K562 (cell line): ENCODE results near the gene ALPP. TPM values are rescaled to one million over a fixed set of nuclear protein-coding genes. Genes with fewer than 3 reads are reported as not detected.

Experiments
- ATAC-seq: fragments of 200-7000 bp; cut with Tn5 transposase; 3 replicates; pipeline ENCODE4 v1.9.1; 2020; ENCODE audit warnings: moderate library complexity
- BruUV-seq: library from RNA; stranded (reverse); fragments of 400-500 nt; replicated peaks from 2 replicates; lab custom pipeline; 2021; lab: Mats Ljungman, UMichigan
- CTCF ChIA-PET: fragments of 300-600 bp; formaldehyde crosslinking; extraction: SDS; loops from one replicate; lab custom pipeline; 2021; ENCODE audit warnings: low intra/inter-chr PET ratio; lab: Yijun Ruan, JAX
- POLR2A ChIA-PET: fragments of 300-600, 350-650 bp; sonication (Branson Sonifier 250); formaldehyde crosslinking; extraction: SDS; loops from one replicate; lab custom pipeline; 2021; ENCODE audit warnings: antibody characterized with exemption, inconsistent platforms; lab: Yijun Ruan, JAX
- DNase-seq, 4 experiments: peaks; one replicate each; pipeline versions ENCODE4 v3.0.0 to v3.0.0-alpha.2; 2011 to 2018; ENCODE audit warnings: low spot score in 3 of 4, mixed read lengths in 3 of 4; ENCODE audit errors: extremely low read depth in 1 of 4
- FAIRE-seq: peaks from 2 replicates; lab custom pipeline; 2011; peaks lifted over from hg19 to GRCh38; lab: Jason Lieb, UNC
- H2AFZ ChIP-seq: 2 replicates; pipeline ENCODE4 v1.6.0; 2011; ENCODE audit warnings: low read depth, low read length, control low read depth, inconsistent platforms
- H3K27ac ChIP-seq: fragments of 200-600 bp; 3 replicates; pipeline ENCODE4 v1.8.0; 2011; ENCODE audit warnings: low read depth, mild to moderate bottlenecking, control low read depth, inconsistent platforms, low read length, moderate library complexity, mixed read lengths; ENCODE audit errors: extremely low read depth
- H3K27me3 ChIP-seq, 2 experiments: fragments of 300-600 bp in 1 of 2; 2 replicates in 1 of 2; 3 replicates in 1 of 2; pipeline versions ENCODE4 v1.6.0 to v1.8.0; 2011; ENCODE audit warnings: inconsistent platforms in 2 of 2, low read length in 2 of 2, mild to moderate bottlenecking in 1 of 2, mixed read lengths in 1 of 2, moderate library complexity in 1 of 2; ENCODE audit not compliant: control insufficient read depth in 2 of 2, insufficient read depth in 2 of 2
- H3K36me3 ChIP-seq: fragments of 300-600 bp; 3 replicates; pipeline ENCODE4 v1.8.0; 2011; ENCODE audit warnings: mild to moderate bottlenecking, low read length, inconsistent platforms; ENCODE audit not compliant: control insufficient read depth, insufficient read depth
- H3K4me1 ChIP-seq, 2 experiments: fragments of 200-600 bp in 1 of 2; replicated peaks in 1 of 2; 2 replicates in 1 of 2; 3 replicates in 1 of 2; pipeline versions ENCODE4 v1.5.1 to v1.8.0; 2011; ENCODE audit warnings: inconsistent platforms in 2 of 2, low read length in 2 of 2, mild to moderate bottlenecking in 1 of 2, mixed read lengths in 1 of 2, moderate library complexity in 1 of 2; ENCODE audit not compliant: control insufficient read depth in 2 of 2, insufficient read depth in 2 of 2
- H3K4me2 ChIP-seq: 2 replicates; pipeline ENCODE4 v1.6.1; 2011; ENCODE audit warnings: low read length, control low read depth, inconsistent platforms, mixed read lengths; ENCODE audit not compliant: insufficient read depth
- H3K4me3 ChIP-seq: fragments of 200-600 bp; sonication (generic), shearing (Covaris generic); 2 replicates; pipeline ENCODE4 v1.5.1; 2016; ENCODE audit warnings: control low read depth, inconsistent platforms
- H3K79me2 ChIP-seq: fragments of 200-600 bp; 3 replicates; pipeline ENCODE4 v1.8.0; 2011; ENCODE audit warnings: low read length, inconsistent platforms; ENCODE audit not compliant: control insufficient read depth, insufficient read depth
- H3K9ac ChIP-seq, 2 experiments: 2 replicates each; pipeline versions ENCODE4 v1.6.0 to v1.6.1; 2011; ENCODE audit warnings: low read depth in 2 of 2, low read length in 2 of 2, control low read depth in 1 of 2, inconsistent platforms in 1 of 2, mild to moderate bottlenecking in 1 of 2, mixed read lengths in 1 of 2; ENCODE audit not compliant: insufficient read depth in 1 of 2
- H3K9me1 ChIP-seq: one replicate; pipeline ENCODE4 v1.6.0; 2011; ENCODE audit warnings: inconsistent platforms, mild to moderate bottlenecking, low read length, moderate library complexity; ENCODE audit not compliant: control insufficient read depth, insufficient read depth
- H3K9me3 ChIP-seq: replicated peaks from 2 replicates; pipeline ENCODE4 v1.5.1; 2011; ENCODE audit warnings: low read depth, low read length, inconsistent platforms; ENCODE audit not compliant: control insufficient read depth, insufficient read depth
- H4K20me1 ChIP-seq: replicated peaks from 2 replicates; pipeline ENCODE4 v1.6.1; 2011; ENCODE audit warnings: low read length, inconsistent platforms, mixed read lengths; ENCODE audit not compliant: control insufficient read depth, insufficient read depth
- LARP7 ChIP-seq: fragments of 450-650 bp; IDR thresholded peaks from 2 replicates; pipeline ENCODE4 v1.6.1; 2016
- SPI1 ChIP-seq: IDR thresholded peaks from 2 replicates; pipeline ENCODE4 v1.6.1; 2011; ENCODE audit warnings: low read depth, low read length, control low read depth, borderline replicate concordance
- TBP ChIP-seq: optimal IDR thresholded peaks from 2 replicates; pipeline ENCODE3; 2011; ENCODE audit warnings: low read depth, low read length, improper control_type of control experiment
- ZMIZ1 ChIP-seq, 2 experiments: fragments of 150-350 bp in 1 of 2; IDR thresholded peaks; 2 replicates each; pipeline ENCODE4 v1.6.1; 2012 to 2016; ENCODE audit warnings: low read depth in 2 of 2, low read length in 2 of 2, mild to moderate bottlenecking in 1 of 2, moderate library complexity in 1 of 2
- WGBS: fragments of 100-300 bp; shearing (Covaris generic); methylation state at CpG from one replicate; pipeline ENCODE4 v1.1.6; 2016; ENCODE audit warnings: low coverage, mixed read lengths; ENCODE audit not compliant: insufficient coverage; ENCODE audit errors: missing lambda C conversion rate; 5-methylcytosine and 5-hydroxymethylcytosine counted together
- in situ Hi-C: fragments of 300-500 bp; cut with MboI; formaldehyde crosslinking; loops from 4 replicates; pipeline ENCODE4 v1.15.0; 2018; ENCODE audit warnings: inconsistent platforms, mixed read lengths
- intact Hi-C: fragments of 100-400 bp; cut with micrococcal nuclease; formaldehyde crosslinking; loops from 2 replicates; pipeline ENCODE4 v1.14.2; 2022
- polyA plus RNA-seq, 8 experiments: library from polyadenylated mRNA; depleted of rRNA in 4 of 8; stranded (reverse) in 5 of 8; unstranded in 3 of 8; fragments of >200 nt; fragmentation: Nextera tagmentation in 2 of 8; fragmentation: Illumina TruSeq in 1 of 8; extraction: Ambion mirVana in 2 of 8; extraction: Trizol in 1 of 8; gene quantifications; 2 replicates each; pipeline versions ENCODE4 v1.2.1 to v1.2.3, GENCODE V29; 2011 to 2014; ENCODE audit warnings: inconsistent platforms in 1 of 8, missing spikeins in 1 of 8
- total RNA-seq, 7 experiments: library from RNA; depleted of rRNA in 6 of 7; stranded (reverse); fragments of >200 nt in 6 of 7; fragmentation: Illumina TruSeq in 2 of 7; extraction: Trizol in 2 of 7; gene quantifications; 2 replicates each; pipeline versions ENCODE4 v1.2.1 to v1.2.3, GENCODE V29; 2011 to 2021; ENCODE audit warnings: low replicate concordance in 1 of 7

The ALPP gene
- total and polyA plus RNA-seq, 9 of the 15 experiments (the other 6 are each of a cell fraction or from before 2014, with no cell fraction given) = 0.03 TPM; not detected in 8

- no peak for TF ChIP-seq ZMIZ1 (IDR thresholded peaks at IDR 0.05; ENCODE audit: low read depth in 2 of 2, low read length in 2 of 2)
- TF ChIP-seq LARP7 = no peak
Measured at GRCh38 chr2:232410238-232410900, 31.8 kb downstream of the ALPP start (continued).

- in situ Hi-C loops = no loop called here
- intact Hi-C loops = no loop called here
- Histone ChIP-seq H4K20me1 (no peaks in the 10 kb centered on the region), H3K27ac (no peak overlapping the region), H3K4me2 (no peak overlapping the region), H3K4me1 (no peaks in the 10 kb centered on the region), H3K27me3 (peaks cover 0 to 21% of the 10 kb centered on the region in 2 experiments; a peak in 2 of 5 replicates), H3K9me1 (no peaks in the 10 kb centered on the region), H3K9me3 (no peaks in the 10 kb centered on the region), H3K79me2 (no peaks in the 10 kb centered on the region), H3K36me3 (no peaks in the 10 kb centered on the region), H2AFZ (no peak overlapping the region), H3K4me3 (no peak overlapping the region), H3K9ac (no peak overlapping the region)
- DNase-seq = no peak
- ChIA-PET CTCF (no interaction called here), POLR2A (interaction anchor here (0.6 kb wide), 1 partner anchor 15 kb away, joined by 3 read pairs; no protein-coding TSS in a partner anchor)
- FAIRE-seq = no peak
- ATAC-seq = no peak
- no TSS peak for BruUV-seq
- TF ChIP-seq TBP = no peak
- TF ChIP-seq SPI1 = 0 out of 2 replicates have a peak, but pooled peaks have one; percentile 19
- WGBS = 0% methylated on average over 2 of the region's 6 CpGs
Measured at GRCh38 chr2:232411901-232412629, 33.5 kb downstream of the ALPP start.
